HFFc6 (cell line): ENCODE data around the gene FAM193B. TPM values are rescaled to one million over a fixed set of nuclear protein-coding genes. Genes with fewer than 3 reads are reported as not detected.

ENCODE experiments used
- DNase-seq: peaks from one replicate; pipeline ENCODE4 v3.0.0-alpha.2; 2018
- H3K27ac Mint-ChIP-seq: 2 replicates; pipeline ENCODE4 v1.8.0; 2020; ENCODE audit warnings: mild to moderate bottlenecking, mixed read lengths
- H3K27me3 Mint-ChIP-seq: 2 replicates; pipeline ENCODE4 v1.8.0; 2021; ENCODE audit warnings: mild to moderate bottlenecking, moderate library complexity, mixed read lengths; ENCODE audit not compliant: insufficient read depth
- H3K36me3 Mint-ChIP-seq: 2 replicates; pipeline ENCODE4 v1.8.0; 2021; ENCODE audit warnings: low read depth, mixed read lengths
- H3K4me1 Mint-ChIP-seq: 2 replicates; pipeline ENCODE4 v1.8.0; 2020; ENCODE audit warnings: low read depth, mixed read lengths
- H3K4me3 Mint-ChIP-seq: 2 replicates; pipeline ENCODE4 v1.8.0; 2020; ENCODE audit warnings: mild to moderate bottlenecking, moderate library complexity, mixed read lengths
- H3K9me3 Mint-ChIP-seq: 2 replicates; pipeline ENCODE4 v1.8.0; 2020; ENCODE audit warnings: mild to moderate bottlenecking, mixed read lengths
- CTCF ChIP-seq: fragments of 200-600 bp; sonication (generic); IDR thresholded peaks from 2 replicates; pipeline ENCODE4 v1.5.0; 2021; ENCODE audit warnings: antibody characterized with exemption, mild to moderate bottlenecking
- total RNA-seq, 6 experiments: library from RNA; stranded (reverse); fragmentation: NEBNext Ultra II Directional; extraction: Animal tissue kit (Norgen Biotek cat#: 25700); gene quantifications; 2 replicates in 1 of 6; 3 replicates in 5 of 6; pipeline ENCODE4 v1.2.3, GENCODE V29; 2021

The FAM193B gene
- total RNA-seq, 6 experiments from 2014 or later = 16.1 to 25.6 (median 21.6) TPM

DNA sequence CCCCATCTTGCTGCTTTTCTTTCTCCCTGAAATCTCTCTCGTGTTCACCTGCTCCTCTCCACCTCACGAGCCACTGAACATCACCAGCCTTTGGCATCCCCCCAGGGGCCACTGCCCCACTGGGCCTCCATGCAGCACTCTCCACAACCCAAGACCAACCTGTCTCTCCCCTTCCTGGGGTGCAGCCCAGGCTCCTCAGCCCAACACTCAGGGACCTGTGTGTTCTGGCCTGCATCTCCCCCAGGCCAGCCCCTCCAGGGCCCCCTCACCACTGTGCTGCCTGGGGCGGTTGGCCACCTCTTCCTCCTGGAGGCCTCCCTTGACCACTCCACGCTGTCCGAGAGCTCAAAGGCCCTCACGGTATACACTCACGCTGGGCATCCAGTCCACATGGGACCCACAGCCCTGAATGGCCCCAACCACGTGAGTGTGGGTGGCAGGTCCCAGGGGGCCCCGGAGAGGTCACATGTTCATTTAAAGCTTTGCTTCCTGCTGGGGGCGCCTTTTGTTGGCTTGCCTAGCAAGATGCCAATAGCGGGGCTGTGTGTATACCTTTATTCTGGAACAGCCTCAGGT lies 44.3 kb downstream of the FAM193B start:
- peaks cover 17% of the 10 kb centered on the region for H3K36me3 Mint-ChIP-seq
- no peak overlapping the region; the same call in 1 of the 2 replicates for H3K27ac Mint-ChIP-seq
- no peak for DNase-seq
- no peak for TF ChIP-seq CTCF
- no peaks in the 10 kb centered on the region for H3K9me3 Mint-ChIP-seq
- H3K4me1 Mint-ChIP-seq = peaks cover 1% of the 10 kb centered on the region
- H3K27me3 Mint-ChIP-seq = no peaks in the 10 kb centered on the region; the same call in 1 of the 2 replicates
- H3K4me3 Mint-ChIP-seq = no peak overlapping the region

GRCh38 chr5:177509381-177509951 lies 44.9 kb downstream of the FAM193B start, which contains the start of gene DOK3:
DOK3 (minus strand) TSS chr5:177509826; CDS start chr5:177509540, 286 bp downstream.
- no peak for DNase-seq
- H3K4me1 Mint-ChIP-seq = no peaks in the 10 kb centered on the region
- no peak for TF ChIP-seq CTCF
- H3K36me3 Mint-ChIP-seq = peaks cover 16% of the 10 kb centered on the region
- no peaks in the 10 kb centered on the region; the same call in 1 of the 2 replicates for H3K27me3 Mint-ChIP-seq
- no peak within 1 kb of the TSS; the same call in 1 of the 2 replicates for H3K27ac Mint-ChIP-seq
- H3K9me3 Mint-ChIP-seq = no peaks in the 10 kb centered on the region
- no peak within 1 kb of the TSS for H3K4me3 Mint-ChIP-seq

DNA sequence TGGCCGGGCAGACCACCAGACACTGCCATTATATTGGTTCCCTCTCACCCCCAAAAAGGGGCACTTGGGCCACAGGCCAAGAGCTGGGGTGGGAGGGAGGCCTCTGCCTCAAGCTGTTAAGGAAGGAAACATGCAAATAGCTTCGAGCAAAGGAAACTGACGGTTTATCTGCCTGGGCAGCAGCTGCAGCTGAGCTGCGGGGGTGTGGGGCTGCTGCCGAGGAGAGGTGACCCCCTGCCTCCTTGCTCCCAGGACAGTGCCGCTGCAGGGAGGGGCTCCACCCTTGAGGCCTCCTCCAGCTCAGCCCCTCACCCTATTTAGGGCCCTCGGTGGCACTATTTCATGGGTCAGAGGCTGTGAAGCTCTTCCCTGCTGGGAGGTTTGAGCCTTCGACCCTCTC lies 45.5 kb downstream of the FAM193B start:
- Mint-ChIP-seq H3K4me1 (no peaks in the 10 kb centered on the region), H3K9me3 (no peaks in the 10 kb centered on the region), H3K27ac (no peak overlapping the region), H3K36me3 (peaks cover 10% of the 10 kb centered on the region), H3K4me3 (no peak overlapping the region), H3K27me3 (no peaks in the 10 kb centered on the region; the same call in 1 of the 2 replicates)
- no peak for DNase-seq
- no peak for TF ChIP-seq CTCF

GRCh38 chr5:177508221-177508611 lies 46.1 kb downstream of the FAM193B start:
- H3K36me3 Mint-ChIP-seq = peaks cover 8% of the 10 kb centered on the region; the same call in 1 of the 2 replicates
- H3K9me3 Mint-ChIP-seq = no peaks in the 10 kb centered on the region
- H3K27ac Mint-ChIP-seq = no peak overlapping the region
- no peaks in the 10 kb centered on the region; the same call in 1 of the 2 replicates for H3K27me3 Mint-ChIP-seq
- H3K4me3 Mint-ChIP-seq = no peak overlapping the region
- TF ChIP-seq CTCF = no peak
- H3K4me1 Mint-ChIP-seq = no peaks in the 10 kb centered on the region
- DNase-seq = no peak

GRCh38 chr5:177507596-177508220 lies 46.7 kb downstream of the FAM193B start:
- Mint-ChIP-seq H3K4me3 (no peak overlapping the region), H3K36me3 (peaks cover 8% of the 10 kb centered on the region; the same call in 1 of the 2 replicates), H3K9me3 (no peaks in the 10 kb centered on the region), H3K27me3 (no peaks in the 10 kb centered on the region; the same call in 1 of the 2 replicates), H3K27ac (no peak overlapping the region), H3K4me1 (no peaks in the 10 kb centered on the region)
- DNase-seq = no peak
- no peak for TF ChIP-seq CTCF
